ENCODE results near the gene MC1R. TPM values are rescaled to one million over a fixed set of nuclear protein-coding genes. Genes with fewer than 3 reads are reported as not detected.

MC1R gene
- total RNA-seq, 4 donors from 2014 or later: 7.7 to 16.2 (median 11.4) TPM

GRCh38 chr16:89897204-89897603 lies 21.5 kb upstream of the MC1R start:
- intact Hi-C loops (cut with DNase I): no loop called here
- DNase-seq: no peak
- H3K9me3 ChIP-seq: no peaks in the 10 kb centered on the region
- no peaks in the 10 kb centered on the region for H3K4me1 ChIP-seq
- no peak overlapping the region for H3K4me3 ChIP-seq (replicated peaks in 1 of 3)
- TF ChIP-seq CTCF (IDR thresholded peaks at IDR 0.05): no peak
- no peak for TF ChIP-seq POLR2A (IDR thresholded peaks at IDR 0.05)
- peaks cover 70 to 74% of the 10 kb centered on the region in 2 donors for H3K36me3 ChIP-seq
- no peak overlapping the region for H3K27ac ChIP-seq
- H3K27me3 ChIP-seq: no peaks in the 10 kb centered on the region
- 97% methylated on average over 11 of the region's 11 CpGs for WGBS, 2 donors

GRCh38 chr16:89898201-89898967 lies 20.3 kb upstream of the MC1R start:
- Histone ChIP-seq H3K27ac (no peak overlapping the region), H3K4me1 (no peaks in the 10 kb centered on the region), H3K4me3 (replicated peaks in 1 of 3) (no peak overlapping the region), H3K36me3 (peaks cover 58 to 70% of the 10 kb centered on the region in 2 donors), H3K9me3 (no peaks in the 10 kb centered on the region), H3K27me3 (no peaks in the 10 kb centered on the region)
- 95 to 96% methylated on average over 35 to 36 of the region's 36 CpGs for WGBS, 2 donors
- no peak for TF ChIP-seq CTCF (IDR thresholded peaks at IDR 0.05)
- TF ChIP-seq POLR2A (IDR thresholded peaks at IDR 0.05): no peak
- intact Hi-C loops (cut with DNase I): no loop called here
- DNase-seq: no peak

DNA sequence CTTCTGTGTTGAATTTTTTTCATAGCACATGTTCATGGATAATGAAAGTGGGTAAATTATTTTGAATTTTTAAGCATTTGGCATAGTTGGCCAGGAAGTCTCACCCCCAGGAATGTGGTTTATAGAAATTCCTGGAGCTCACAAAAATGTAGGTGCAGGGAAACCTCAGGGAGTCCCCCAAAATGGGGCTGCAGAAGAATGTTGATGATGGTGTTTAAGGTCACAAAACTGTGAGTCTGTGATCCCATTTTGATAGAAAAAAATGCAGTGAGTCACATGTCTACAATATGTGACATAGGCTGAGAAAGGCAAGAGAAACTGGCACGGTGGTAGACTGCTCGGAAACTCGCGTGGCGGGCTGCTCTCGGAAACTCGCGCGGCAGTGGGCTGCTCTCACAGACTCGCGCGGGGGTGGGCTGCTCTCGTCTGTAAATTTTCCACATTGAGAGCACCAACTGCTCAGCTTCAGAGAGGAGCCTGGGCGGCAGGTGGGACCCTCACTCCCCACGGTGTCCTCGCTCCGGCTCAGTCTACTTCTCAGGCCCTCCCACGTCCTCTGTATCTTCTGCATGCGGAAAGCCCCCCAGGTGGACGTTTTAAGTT lies 18.7 kb upstream of the MC1R start:
- Histone ChIP-seq H3K9me3 (no peaks in the 10 kb centered on the region), H3K27ac (no peak overlapping the region), H3K27me3 (no peaks in the 10 kb centered on the region), H3K36me3 (peaks cover 56 to 75% of the 10 kb centered on the region in 2 donors), H3K4me3 (replicated peaks in 1 of 3) (no peak overlapping the region), H3K4me1 (no peaks in the 10 kb centered on the region)
- intact Hi-C loops (cut with DNase I): no loop called here
- no peak for TF ChIP-seq POLR2A (IDR thresholded peaks at IDR 0.05)
- TF ChIP-seq CTCF (IDR thresholded peaks at IDR 0.05): no peak
- DNase-seq: no peak
- WGBS, 2 donors: 91 to 95% methylated on average over 20 of the region's 20 CpGs

DNA sequence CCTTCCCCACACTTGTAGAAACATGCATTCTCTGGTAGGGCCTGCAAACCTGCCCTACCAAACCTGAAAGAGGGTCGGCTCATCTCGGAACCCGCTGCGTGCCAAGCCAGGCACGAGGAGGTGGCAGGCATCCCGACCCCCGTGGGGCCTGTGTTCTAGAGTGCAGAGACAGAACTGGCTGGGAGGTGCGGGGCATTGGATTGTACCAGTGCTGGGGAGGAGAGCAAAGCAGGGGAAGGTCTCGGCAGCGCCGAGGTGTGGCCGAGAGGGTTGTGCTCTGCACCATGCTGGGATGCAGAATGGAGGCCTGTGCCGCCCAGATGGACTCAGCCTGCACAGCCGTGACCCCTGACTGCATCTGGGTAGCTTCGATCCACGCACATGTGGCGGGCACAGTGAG lies 17.8 kb upstream of the MC1R start:
- no peak for DNase-seq
- H3K36me3 ChIP-seq: peaks cover 61 to 75% of the 10 kb centered on the region in 2 donors
- intact Hi-C loops (cut with DNase I): no loop called here

More for the DNA sequence above, 17.8 kb upstream of the MC1R start:
- no peaks in the 10 kb centered on the region for H3K4me1 ChIP-seq
- 97 to 100% methylated on average over 3 to 11 of the region's 17 CpGs for WGBS, 2 donors
- no peak overlapping the region for H3K27ac ChIP-seq
- no peaks in the 10 kb centered on the region for H3K27me3 ChIP-seq
- H3K4me3 ChIP-seq (replicated peaks in 1 of 3): no peak overlapping the region
- no peaks in the 10 kb centered on the region for H3K9me3 ChIP-seq
- TF ChIP-seq CTCF (IDR thresholded peaks at IDR 0.05): no peak
- no peak for TF ChIP-seq POLR2A (IDR thresholded peaks at IDR 0.05)
